ENCODE measurements around the gene CEACAM18. TPM values are rescaled to one million over a fixed set of nuclear protein-coding genes. Genes with fewer than 3 reads are reported as not detected.

CEACAM18 gene
- total RNA-seq, 1 experiment from 2014 or later = not detected

- in situ Hi-C loops (cut with HindIII; ENCODE audit: low pct_unique_long_range_greater_than_20kb, low sequenced_read_pairs) = no loop called here
- DNase-seq (ENCODE audit: low read depth) = no peak
These were observed 33.0 kb downstream of the CEACAM18 start for GRCh38 chr19:51511353-51511752.

GRCh38 chr19:51513968-51514367, 35.6 kb downstream of the CEACAM18 start:
- in situ Hi-C loops (cut with HindIII; ENCODE audit: low pct_unique_long_range_greater_than_20kb, low sequenced_read_pairs) = no loop called here
- no peak for DNase-seq (ENCODE audit: low read depth)

GRCh38 chr19:51514866-51515481, 36.6 kb downstream of the CEACAM18 start:
- peak; percentile 49 for DNase-seq (ENCODE audit: low read depth)
- in situ Hi-C loops (cut with HindIII; ENCODE audit: low pct_unique_long_range_greater_than_20kb, low sequenced_read_pairs) = no loop called here

- DNase-seq (ENCODE audit: low read depth) = no peak
- in situ Hi-C loops (cut with HindIII; ENCODE audit: low pct_unique_long_range_greater_than_20kb, low sequenced_read_pairs) = no loop called here
These were observed 42.4 kb downstream of the CEACAM18 start for GRCh38 chr19:51520728-51521127.

DNA sequence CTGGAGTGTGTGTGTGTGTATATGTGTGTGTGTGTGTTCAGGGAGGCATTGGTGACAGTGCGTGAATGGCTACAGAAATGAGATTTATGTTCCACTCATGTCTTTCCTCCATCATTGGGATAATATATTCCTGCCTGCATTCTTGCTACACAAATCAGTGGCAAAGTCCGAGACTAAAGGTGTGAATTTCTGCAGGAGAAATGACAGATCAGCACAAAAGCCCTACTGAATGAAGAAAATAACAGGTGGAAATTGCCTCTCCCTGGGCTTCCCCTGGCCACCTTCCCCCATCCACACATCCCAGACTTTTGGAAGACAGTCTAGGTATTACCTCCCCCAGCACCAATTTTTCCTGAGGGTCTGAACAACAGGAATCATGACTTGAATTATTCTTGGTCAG, 43.0 kb downstream of the CEACAM18 start:
- DNase-seq (ENCODE audit: low read depth) = no peak
- in situ Hi-C loops (cut with HindIII; ENCODE audit: low pct_unique_long_range_greater_than_20kb, low sequenced_read_pairs) = no loop called here

GRCh38 chr19:51521781-51522180, 43.4 kb downstream of the CEACAM18 start:
- in situ Hi-C loops (cut with HindIII; ENCODE audit: low pct_unique_long_range_greater_than_20kb, low sequenced_read_pairs) = no loop called here
- DNase-seq (ENCODE audit: low read depth) = no peak

GRCh38 chr19:51524666-51525264, 46.4 kb downstream of the CEACAM18 start:
- no peak for DNase-seq (ENCODE audit: low read depth)
- in situ Hi-C loops (cut with HindIII; ENCODE audit: low pct_unique_long_range_greater_than_20kb, low sequenced_read_pairs) = no loop called here

- DNase-seq (ENCODE audit: low read depth) = no peak
- in situ Hi-C loops (cut with HindIII; ENCODE audit: low pct_unique_long_range_greater_than_20kb, low sequenced_read_pairs) = no loop called here
These were observed 47.3 kb downstream of the CEACAM18 start for GRCh38 chr19:51525651-51526050.

DNA sequence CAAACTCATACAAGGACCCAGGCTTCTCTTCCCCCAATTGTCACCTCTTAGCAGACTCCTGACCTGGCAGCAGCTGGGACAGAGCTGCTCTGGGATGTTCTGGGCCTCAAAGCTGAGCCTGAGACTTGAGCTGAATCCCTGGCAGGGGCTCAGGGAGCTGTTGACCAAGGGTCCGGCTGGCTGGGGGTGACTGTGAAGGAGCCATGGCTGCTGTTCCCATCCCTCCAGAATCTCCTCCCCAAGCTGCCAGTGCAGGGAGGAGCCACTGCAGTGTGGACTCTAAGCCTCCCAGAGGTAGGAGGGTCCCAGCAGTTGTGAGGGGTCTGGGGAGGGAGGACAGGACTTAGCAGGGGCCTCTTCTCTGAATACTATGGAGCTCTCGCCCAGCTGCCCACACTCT, 51.0 kb downstream of the CEACAM18 start:
- DNase-seq (ENCODE audit: low read depth) = no peak
- in situ Hi-C loops (cut with HindIII; ENCODE audit: low pct_unique_long_range_greater_than_20kb, low sequenced_read_pairs) = no loop called here

DNA sequence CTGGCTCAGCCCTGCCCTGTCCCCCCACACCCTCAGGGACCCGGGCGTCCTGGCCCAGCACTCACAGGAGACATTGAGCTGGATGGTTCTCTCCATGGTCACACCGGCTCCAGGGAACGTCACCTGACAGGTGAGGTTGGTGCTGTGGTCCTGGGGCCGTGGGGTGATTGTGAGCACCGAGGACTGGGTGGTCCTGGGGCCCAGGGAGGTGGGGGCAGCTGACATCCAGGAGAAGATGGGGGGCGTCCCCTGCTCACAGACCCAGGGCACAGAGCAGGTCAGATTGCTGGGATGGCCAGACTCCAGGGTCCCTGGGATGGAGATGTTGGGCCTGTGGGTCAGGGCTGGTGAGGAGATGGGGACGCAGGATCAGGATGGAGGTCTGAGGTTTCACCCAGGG, 52.3 kb downstream of the CEACAM18 start:
- in situ Hi-C loops (cut with HindIII; ENCODE audit: low pct_unique_long_range_greater_than_20kb, low sequenced_read_pairs) = no loop called here
- DNase-seq (ENCODE audit: low read depth) = no peak

DNA sequence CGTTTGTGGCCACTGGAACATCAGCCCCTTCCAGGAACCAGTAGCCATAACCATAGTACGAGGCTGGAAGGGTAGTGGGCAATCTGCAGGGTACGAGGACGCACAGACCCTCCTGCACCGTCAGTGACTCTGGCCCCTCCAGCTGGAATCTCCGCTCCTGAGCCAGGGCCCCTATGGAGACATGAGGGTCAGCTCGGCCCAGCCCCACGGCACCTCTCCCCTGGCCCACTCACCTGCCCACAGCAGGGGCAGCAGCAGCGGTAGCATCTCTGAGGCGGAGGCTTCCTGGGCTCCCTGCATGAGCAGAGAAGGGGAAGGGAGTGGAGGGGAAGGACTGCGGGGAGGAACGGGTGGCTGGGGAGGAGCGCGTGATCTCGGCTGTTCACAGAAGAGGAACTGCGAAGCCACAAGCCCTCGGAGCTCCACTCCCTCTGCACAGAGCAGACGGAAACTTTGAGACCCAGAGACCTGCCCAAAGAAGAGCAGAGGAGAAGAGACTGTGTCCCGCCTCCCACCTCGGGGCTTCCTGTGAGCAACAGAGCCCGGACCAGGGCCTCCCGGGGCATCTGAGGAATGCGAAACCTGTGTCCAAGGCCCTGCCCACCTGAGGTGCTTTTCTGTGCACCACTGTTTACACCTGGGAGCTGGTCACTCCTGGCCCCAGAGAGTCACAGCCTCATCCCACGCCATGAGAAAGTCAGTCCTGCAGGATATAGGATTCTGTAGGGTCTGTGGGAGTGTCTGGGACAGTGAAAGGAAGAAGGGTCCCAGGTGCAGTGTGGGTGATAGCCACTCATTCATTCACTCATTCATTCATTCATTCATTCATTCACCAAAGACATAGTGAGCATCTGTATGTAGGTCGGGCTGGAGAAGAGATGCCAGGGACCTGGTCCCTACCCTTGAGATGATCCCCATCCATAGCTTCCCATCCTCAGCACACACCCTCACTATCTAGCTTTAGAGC, 53.3 kb downstream of the CEACAM18 start, which contains the start of gene SIGLEC6:
Gene SIGLEC6 (minus strand): TSS at position 322 of the 967 bp plus-strand sequence. CDS start 22 bp downstream, at position 300.
- DNase-seq (ENCODE audit: low read depth) = no peak
- in situ Hi-C loops (cut with HindIII; ENCODE audit: low pct_unique_long_range_greater_than_20kb, low sequenced_read_pairs) = no loop called here

GRCh38 chr19:51535535-51535934, 57.2 kb downstream of the CEACAM18 start:
- in situ Hi-C loops (cut with HindIII; ENCODE audit: low pct_unique_long_range_greater_than_20kb, low sequenced_read_pairs) = no loop called here
- DNase-seq (ENCODE audit: low read depth) = no peak

GRCh38 chr19:51539821-51540366, 61.6 kb downstream of the CEACAM18 start:
- in situ Hi-C loops (cut with HindIII; ENCODE audit: low pct_unique_long_range_greater_than_20kb, low sequenced_read_pairs) = no loop called here
- DNase-seq (ENCODE audit: low read depth) = no peak

Other genes starting within 250 kb of the CEACAM18 start
- gene SIGLECL1, start 227.5 kb upstream of the CEACAM18 start, total RNA-seq (2014; rRNA removed; shearing (Covaris generic); ENCODE audit: low replicate concordance) = 52.0 and 60.2 TPM in 2 replicates
- gene IGLON5, start 166.9 kb upstream of the CEACAM18 start, total RNA-seq (2014; rRNA removed; shearing (Covaris generic); ENCODE audit: low replicate concordance) = not detected in 2 replicates
- gene VSIG10L, start 136.4 kb upstream of the CEACAM18 start, total RNA-seq (2014; rRNA removed; shearing (Covaris generic); ENCODE audit: low replicate concordance) = 11.0 and 19.2 TPM in 2 replicates
- 497 and 551 TPM in 2 replicates for gene ETFB, start 112.2 kb upstream of the CEACAM18 start, total RNA-seq (2014; rRNA removed; shearing (Covaris generic); ENCODE audit: low replicate concordance)
- gene CLDND2, start 109.5 kb upstream of the CEACAM18 start, total RNA-seq (2014; rRNA removed; shearing (Covaris generic); ENCODE audit: low replicate concordance) = not detected in 2 replicates
- gene NKG7, start 105.9 kb upstream of the CEACAM18 start, total RNA-seq (2014; rRNA removed; shearing (Covaris generic); ENCODE audit: low replicate concordance) = not detected in 2 replicates
- gene LIM2, start 90.6 kb upstream of the CEACAM18 start, total RNA-seq (2014; rRNA removed; shearing (Covaris generic); ENCODE audit: low replicate concordance) = not detected in 2 replicates
- not detected in 2 replicates for gene C19orf84, start 87.9 kb upstream of the CEACAM18 start, total RNA-seq (2014; rRNA removed; shearing (Covaris generic); ENCODE audit: low replicate concordance)
- gene SIGLEC10, start 60.9 kb upstream of the CEACAM18 start, total RNA-seq (2014; rRNA removed; shearing (Covaris generic); ENCODE audit: low replicate concordance) = not detected in 2 replicates
- not detected in 2 replicates for gene SIGLEC8, start 20.1 kb upstream of the CEACAM18 start, total RNA-seq (2014; rRNA removed; shearing (Covaris generic); ENCODE audit: low replicate concordance)
- gene SIGLEC12, start 23.3 kb downstream of the CEACAM18 start, total RNA-seq (2014; rRNA removed; shearing (Covaris generic); ENCODE audit: low replicate concordance) = not detected in 2 replicates
- gene SIGLEC6, start 53.1 kb downstream of the CEACAM18 start, total RNA-seq (2014; rRNA removed; shearing (Covaris generic); ENCODE audit: low replicate concordance) = not detected in 2 replicates
- 2.5 and 10.8 TPM in 2 replicates for gene ZNF175, start 92.7 kb downstream of the CEACAM18 start, total RNA-seq (2014; rRNA removed; shearing (Covaris generic); ENCODE audit: low replicate concordance)
- gene SIGLEC5, start 151.9 kb downstream of the CEACAM18 start, total RNA-seq (2014; rRNA removed; shearing (Covaris generic); ENCODE audit: low replicate concordance) = not detected in 2 replicates
- not detected in 2 replicates for gene SIGLEC14, start 168.3 kb downstream of the CEACAM18 start, total RNA-seq (2014; rRNA removed; shearing (Covaris generic); ENCODE audit: low replicate concordance)
- gene SPACA6, start 214.8 kb downstream of the CEACAM18 start, total RNA-seq (2014; rRNA removed; shearing (Covaris generic); ENCODE audit: low replicate concordance) = 2.1 and 4.9 TPM in 2 replicates
- gene HAS1, start 245.5 kb downstream of the CEACAM18 start, total RNA-seq (2014; rRNA removed; shearing (Covaris generic); ENCODE audit: low replicate concordance) = not detected in 2 replicates

Measured in Caki2 (cell line).